Fibroblast of mammary gland (primary cell): Measurements from ENCODE around the gene GAMT.

ENCODE experiments used
- DNase-seq: peaks from one replicate; pipeline ENCODE4 v3.0.0-alpha.2; 2010; ENCODE audit warnings: low read depth
- H3K4me3 ChIP-seq: 2 replicates; pipeline ENCODE4 v1.5.1; 2011; ENCODE audit warnings: low read depth, mild to moderate bottlenecking, low read length, moderate library complexity; ENCODE audit not compliant: control insufficient read depth
- CTCF ChIP-seq: conservative IDR thresholded peaks from 2 replicates; pipeline ENCODE4 v1.5.1; 2011; ENCODE audit warnings: low read depth, low read length, inconsistent platforms; ENCODE audit not compliant: control insufficient read depth, insufficient read depth

The GAMT gene

GRCh38 chr19:1445932-1446712 is 44.8 kb upstream of the GAMT start:
- DNase-seq: no peak
- no peak overlapping the region for H3K4me3 ChIP-seq
- no peak for TF ChIP-seq CTCF

- H3K4me3 ChIP-seq: peak overlapping the region; percentile 20
- TF ChIP-seq CTCF: peak; percentile 34
- DNase-seq: peak; percentile 44
Measured at GRCh38 chr19:1445185-1445931, 44.0 kb upstream of the GAMT start.

GRCh38 chr19:1441677-1442438 is 40.5 kb upstream of the GAMT start:
- no peak for DNase-seq
- no peak for TF ChIP-seq CTCF
- H3K4me3 ChIP-seq: no peak overlapping the region

GRCh38 chr19:1441022-1441426 is 39.7 kb upstream of the GAMT start:
- H3K4me3 ChIP-seq: no peak overlapping the region

GRCh38 chr19:1440418-1440801 is 39.1 kb upstream of the GAMT start:
- no peak for TF ChIP-seq CTCF
- DNase-seq: no peak
- H3K4me3 ChIP-seq: no peak overlapping the region

More at GRCh38 chr19:1441022-1441426, 39.7 kb upstream of the GAMT start:
- TF ChIP-seq CTCF: no peak
- DNase-seq: no peak

GRCh38 chr19:1439525-1440417 is 38.4 kb upstream of the GAMT start:
- H3K4me3 ChIP-seq: peak overlapping the region; percentile 92
- DNase-seq: peak; percentile 49
